ES-I3 (cell line): ENCODE results near the gene APOA4.

Source experiments
- H3K36me3 ChIP-seq: 2 replicates; pipeline ENCODE4 v1.6.1; 2013; ENCODE audit warnings: mild to moderate bottlenecking, low read length, control low read depth, moderate library complexity; ENCODE audit not compliant: insufficient read depth
- H3K4me1 ChIP-seq: 2 replicates; pipeline ENCODE4 v1.6.1; 2013; ENCODE audit warnings: mild to moderate bottlenecking, control low read depth, low read length; ENCODE audit not compliant: insufficient read depth
- H3K9ac ChIP-seq: 2 replicates; pipeline ENCODE4 v1.6.1; 2013; ENCODE audit warnings: low read depth, mild to moderate bottlenecking, low read length, moderate library complexity
- H3K9me3 ChIP-seq: 2 replicates; pipeline ENCODE4 v1.6.1; 2013; ENCODE audit warnings: mild to moderate bottlenecking, low read length, moderate library complexity; ENCODE audit not compliant: control insufficient read depth, insufficient read depth

APOA4 gene

DNA sequence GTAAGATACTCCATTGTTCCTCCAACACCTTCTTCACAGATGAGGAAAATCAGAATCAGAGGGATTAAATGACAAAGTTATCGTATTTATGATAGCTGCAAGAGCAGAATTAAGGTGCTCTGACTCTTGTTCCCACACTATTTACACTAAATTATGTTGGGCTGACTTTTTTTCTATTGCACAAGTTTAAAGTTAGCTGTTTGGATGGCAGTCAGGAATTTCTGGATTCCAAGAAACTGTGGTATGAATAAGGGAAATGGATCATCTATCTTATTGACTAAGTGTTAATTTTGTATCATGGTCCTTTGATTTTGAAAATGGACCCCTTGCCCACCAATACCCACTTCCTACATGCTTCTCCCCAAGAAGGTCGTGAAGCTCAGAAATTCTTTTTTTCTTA, 34.2 kb upstream of the APOA4 start:
- Histone ChIP-seq H3K9me3 (no peaks in the 10 kb centered on the region), H3K36me3 (peaks cover 16% of the 10 kb centered on the region), H3K4me1 (no peaks in the 10 kb centered on the region), H3K9ac (no peak overlapping the region)

DNA sequence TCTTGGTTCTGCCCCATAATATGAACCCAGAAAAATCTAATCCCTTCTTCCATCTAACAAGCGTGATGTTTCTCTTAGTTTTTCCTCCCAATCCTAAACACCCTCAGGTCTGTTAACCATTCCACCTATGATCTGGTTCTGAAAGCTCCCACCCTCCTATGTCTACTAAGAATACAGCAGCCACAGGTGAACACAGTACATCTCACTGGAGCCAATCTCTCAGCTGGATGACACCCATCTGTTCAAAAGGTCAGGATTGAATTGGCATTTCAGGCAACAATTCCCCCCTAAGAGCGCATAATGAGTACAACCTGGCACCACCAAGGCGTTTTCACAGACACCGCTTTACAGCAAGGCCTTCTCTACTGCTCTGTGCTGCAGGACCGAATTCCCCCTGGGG, 33.3 kb upstream of the APOA4 start:
- Histone ChIP-seq H3K36me3 (peaks cover 11% of the 10 kb centered on the region), H3K9ac (no peak overlapping the region), H3K9me3 (no peaks in the 10 kb centered on the region), H3K4me1 (no peaks in the 10 kb centered on the region)

DNA sequence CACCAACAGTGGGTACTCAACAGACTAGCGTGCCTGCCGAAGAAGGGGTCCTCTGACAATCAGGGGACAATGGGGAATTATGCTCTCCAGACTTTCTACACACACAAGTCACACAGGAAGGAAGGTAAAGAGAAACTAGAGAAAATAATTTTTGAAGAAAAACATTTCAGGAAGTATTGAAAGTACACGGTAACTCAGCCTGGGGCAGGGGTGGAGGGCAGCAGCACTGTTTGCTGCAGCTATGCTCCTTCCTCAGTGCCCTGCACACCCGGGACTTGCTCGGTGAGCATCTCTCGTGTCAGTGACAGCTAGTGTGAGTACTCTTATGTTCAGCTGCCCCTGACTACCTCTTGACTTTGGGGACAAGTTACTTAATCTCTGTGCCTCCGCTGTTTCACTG, 32.3 kb upstream of the APOA4 start:
- H3K9me3 ChIP-seq: no peaks in the 10 kb centered on the region
- peaks cover 6% of the 10 kb centered on the region for H3K36me3 ChIP-seq
- H3K4me1 ChIP-seq: no peaks in the 10 kb centered on the region
- H3K9ac ChIP-seq: no peak overlapping the region

DNA sequence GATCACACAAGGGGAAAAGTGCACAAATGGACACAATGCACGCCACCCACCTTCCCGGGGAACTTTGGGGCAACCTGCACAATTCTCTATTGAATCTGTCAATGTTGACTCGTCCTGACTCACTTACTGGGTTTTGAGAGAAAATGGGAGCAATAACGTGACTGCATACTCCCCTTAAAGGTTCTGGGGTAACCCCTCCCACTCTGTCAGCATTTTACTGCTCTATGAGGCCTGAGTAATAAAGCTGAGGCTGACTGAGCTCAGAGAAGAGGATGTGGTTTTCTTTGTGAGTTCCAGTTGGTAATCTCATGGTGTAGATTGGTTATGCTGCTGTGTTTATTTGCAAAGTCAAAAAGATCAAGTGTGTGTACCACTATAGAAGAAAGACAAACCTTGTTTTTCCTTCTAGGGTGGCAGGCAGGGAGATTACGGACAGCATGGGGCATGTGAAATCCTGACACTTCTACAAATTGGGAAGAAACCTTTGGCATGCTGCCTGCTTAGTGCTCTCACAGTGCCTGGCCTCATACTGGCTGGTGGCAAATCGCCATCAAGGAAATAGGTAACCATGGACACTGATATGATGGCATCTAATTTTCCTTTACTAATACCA, 30.5 kb upstream of the APOA4 start:
- no peaks in the 10 kb centered on the region for H3K4me1 ChIP-seq
- no peaks in the 10 kb centered on the region for H3K9me3 ChIP-seq
- H3K9ac ChIP-seq: no peak overlapping the region
- H3K36me3 ChIP-seq: peaks cover 3% of the 10 kb centered on the region; the same call in 1 of the 2 replicates

DNA sequence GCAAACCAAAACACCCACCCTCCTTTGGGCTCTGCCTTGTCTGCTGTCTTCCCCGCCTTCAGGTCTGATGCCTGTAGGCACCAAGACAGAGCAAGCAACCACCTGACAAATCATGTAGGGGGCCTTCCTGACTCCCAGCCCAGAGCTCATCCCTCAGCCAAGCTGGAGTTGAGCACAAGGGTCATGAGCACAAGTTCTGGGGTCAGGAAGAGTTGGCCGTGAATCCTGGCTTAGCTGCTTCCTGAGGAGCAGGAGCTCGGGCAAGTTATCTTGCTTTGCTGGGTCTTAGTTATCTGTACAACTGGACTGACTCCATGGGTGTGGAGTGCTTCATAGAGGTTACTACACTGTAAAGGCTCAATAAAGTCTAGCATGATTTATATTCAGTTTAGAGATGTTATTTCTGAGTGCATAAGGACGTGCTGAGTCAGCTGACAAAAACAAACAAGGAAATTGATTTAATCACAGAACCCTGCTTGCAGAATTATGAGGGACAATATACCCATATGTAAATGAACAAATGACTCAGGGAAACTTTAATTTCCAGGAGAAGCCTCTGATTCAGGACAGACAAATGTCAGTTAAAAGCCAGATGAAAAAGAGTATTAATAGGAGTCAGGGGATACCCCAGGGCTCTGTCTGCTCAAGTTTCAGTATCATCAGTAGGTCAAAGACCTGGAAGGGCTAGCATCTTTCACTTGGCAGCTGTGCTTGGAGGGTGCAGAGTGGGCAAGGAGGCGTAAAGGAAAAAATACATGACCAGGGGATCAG, 29.3 kb upstream of the APOA4 start:
- H3K9ac ChIP-seq: no peak overlapping the region
- no peaks in the 10 kb centered on the region for H3K4me1 ChIP-seq
- H3K36me3 ChIP-seq: peaks cover 3% of the 10 kb centered on the region; the same call in 1 of the 2 replicates
- no peaks in the 10 kb centered on the region for H3K9me3 ChIP-seq

DNA sequence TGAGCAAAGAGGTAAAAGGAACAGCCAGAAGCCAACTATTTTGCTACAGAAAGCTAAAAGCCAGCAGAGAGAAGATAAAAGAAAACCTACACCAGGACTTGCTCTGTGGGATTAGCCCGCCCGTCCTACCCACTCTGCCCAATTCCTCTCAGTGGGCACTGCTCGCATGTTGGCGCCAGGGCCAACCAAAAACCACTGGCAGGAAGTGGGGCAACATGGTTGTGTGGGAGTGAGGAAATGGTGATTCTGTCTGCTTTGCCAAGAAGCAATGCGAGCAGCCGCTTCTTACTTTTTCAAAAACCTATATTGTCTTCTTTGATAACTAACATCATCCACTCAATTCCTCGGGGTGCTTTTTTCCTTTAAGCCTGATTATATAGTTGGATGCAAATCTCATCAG, 28.5 kb upstream of the APOA4 start:
- peaks cover 8% of the 10 kb centered on the region; the same call in 1 of the 2 replicates for H3K36me3 ChIP-seq

DNA sequence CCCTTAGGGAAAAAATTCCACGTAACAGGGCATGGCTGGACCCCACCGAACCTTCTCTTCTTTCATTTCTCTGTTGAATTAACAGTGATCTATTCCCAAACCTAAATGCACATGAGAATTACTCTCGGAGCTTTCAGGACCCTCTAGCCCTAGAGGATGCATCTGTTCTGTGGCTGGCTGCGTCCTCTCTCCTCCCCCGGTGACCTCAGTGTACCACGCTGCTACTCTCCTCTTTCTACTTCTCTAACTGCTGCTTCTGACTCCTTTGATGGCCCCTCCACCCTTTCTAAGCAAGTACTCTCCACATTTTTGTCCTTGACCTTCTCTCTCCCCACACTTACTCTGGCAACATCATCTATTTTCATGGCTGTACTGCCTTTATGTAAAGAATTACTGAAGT, 26.4 kb upstream of the APOA4 start:
- Histone ChIP-seq H3K4me1 (no peaks in the 10 kb centered on the region), H3K9ac (no peak overlapping the region), H3K9me3 (no peaks in the 10 kb centered on the region), H3K36me3 (peaks cover 16% of the 10 kb centered on the region)

More for the DNA sequence above, 28.5 kb upstream of the APOA4 start:
- H3K9me3 ChIP-seq: no peaks in the 10 kb centered on the region
- no peaks in the 10 kb centered on the region for H3K4me1 ChIP-seq
- H3K9ac ChIP-seq: no peak overlapping the region

DNA sequence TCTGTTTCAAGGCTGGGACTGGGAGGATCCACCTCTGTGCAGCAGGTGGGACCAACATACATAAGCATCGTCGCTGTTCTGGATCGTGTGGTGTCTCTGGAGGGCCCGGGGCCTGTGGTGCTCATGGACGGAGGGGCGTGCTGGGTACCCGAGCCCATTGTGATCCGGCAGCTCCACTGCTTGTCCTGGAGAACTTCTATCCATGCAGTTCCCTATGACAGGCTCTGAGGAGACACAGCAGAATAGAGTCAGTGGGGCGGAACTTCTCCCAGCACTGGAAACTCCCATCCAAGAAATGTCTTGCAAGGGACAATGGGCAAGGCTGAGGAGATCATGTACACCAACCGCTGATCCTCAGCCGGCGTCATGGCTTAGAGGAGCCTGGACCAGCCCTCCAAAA, 26.0 kb upstream of the APOA4 start:
- Histone ChIP-seq H3K4me1 (no peaks in the 10 kb centered on the region), H3K9me3 (no peaks in the 10 kb centered on the region), H3K9ac (no peak overlapping the region), H3K36me3 (peaks cover 13% of the 10 kb centered on the region)

DNA sequence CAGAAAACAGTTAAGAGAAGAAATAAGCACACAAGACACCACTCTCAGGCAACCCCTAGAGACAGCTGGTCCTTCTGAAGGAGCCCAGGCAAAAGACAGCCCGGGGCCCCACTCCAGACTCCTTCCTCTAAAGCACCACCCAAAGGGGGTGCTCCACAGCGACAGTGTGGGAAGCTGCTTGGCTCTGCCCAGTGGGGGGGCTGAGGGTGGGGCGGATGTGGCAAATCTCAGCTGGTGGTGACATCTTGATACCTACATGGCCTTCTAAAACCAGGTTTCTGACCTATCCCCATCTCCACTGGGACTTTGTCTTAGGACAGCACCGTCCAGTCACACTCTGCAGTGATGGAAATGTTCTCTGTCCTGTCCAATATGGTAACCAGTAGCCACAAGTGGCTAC, 24.5 kb upstream of the APOA4 start:
- Histone ChIP-seq H3K9ac (no peak overlapping the region), H3K9me3 (no peaks in the 10 kb centered on the region), H3K36me3 (peaks cover 13% of the 10 kb centered on the region), H3K4me1 (no peaks in the 10 kb centered on the region)

DNA sequence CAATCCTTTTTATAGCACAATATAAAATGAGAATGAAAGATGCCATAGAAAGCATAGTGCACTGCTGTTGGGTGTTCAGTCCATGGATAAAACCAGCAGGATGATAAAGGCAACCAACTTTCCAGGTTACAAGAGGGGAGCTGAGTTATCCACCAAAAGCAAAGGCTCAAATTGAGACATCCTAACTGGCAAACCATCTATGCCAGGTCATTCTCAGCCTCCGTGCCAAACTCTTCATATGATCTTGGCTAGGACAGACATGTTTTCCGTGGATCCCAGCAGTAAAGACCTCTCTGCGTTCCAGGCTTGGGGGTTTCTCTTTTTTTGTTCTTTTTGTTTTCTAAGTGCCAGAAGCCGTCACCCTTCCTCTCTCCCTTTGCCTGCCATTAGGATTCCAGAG, 21.6 kb upstream of the APOA4 start:
- peaks cover 13% of the 10 kb centered on the region for H3K36me3 ChIP-seq
- no peaks in the 10 kb centered on the region for H3K4me1 ChIP-seq
- H3K9me3 ChIP-seq: no peaks in the 10 kb centered on the region
- no peak overlapping the region for H3K9ac ChIP-seq

DNA sequence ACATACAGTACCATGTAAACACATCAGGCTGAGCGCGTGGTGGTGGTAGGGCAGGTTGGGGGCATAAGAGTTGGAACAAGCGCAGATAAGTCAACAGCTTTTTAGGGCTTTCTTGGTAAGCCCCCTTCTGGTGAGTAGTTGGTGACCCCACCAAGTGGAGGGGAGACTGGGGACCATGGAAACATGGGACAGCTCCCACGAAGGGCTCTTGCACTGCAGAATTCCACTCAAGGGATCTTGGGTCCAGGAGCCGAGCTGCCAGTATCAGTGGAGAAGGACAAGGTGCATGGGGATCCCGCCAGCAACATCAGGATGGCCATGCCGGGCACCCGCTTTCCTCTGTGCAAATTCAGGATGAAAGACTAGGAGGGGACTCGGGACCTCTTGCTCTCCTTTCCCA, 20.6 kb upstream of the APOA4 start:
- Histone ChIP-seq H3K9ac (no peak overlapping the region), H3K4me1 (no peaks in the 10 kb centered on the region), H3K36me3 (peaks cover 13% of the 10 kb centered on the region)

DNA sequence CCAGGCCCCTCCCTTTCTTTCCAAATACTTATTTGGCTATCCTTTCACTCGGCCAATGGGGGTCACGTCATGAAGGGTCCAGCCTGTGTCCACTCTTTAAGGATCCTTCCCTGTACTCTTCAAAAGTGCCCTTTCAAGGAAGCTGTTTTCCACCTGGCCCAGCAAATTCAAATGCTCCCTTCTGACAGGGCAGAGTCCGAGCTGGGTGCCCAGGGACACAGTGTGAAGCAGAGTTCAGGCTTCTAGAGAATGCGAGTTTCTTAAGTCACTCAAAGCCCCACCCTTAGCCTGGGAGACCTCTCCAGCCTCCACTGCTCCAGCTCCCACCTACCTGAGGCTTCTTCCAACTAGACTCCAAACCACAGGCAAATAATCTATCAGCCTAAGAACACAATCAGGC, 19.8 kb upstream of the APOA4 start:
- Histone ChIP-seq H3K9ac (no peak overlapping the region), H3K9me3 (no peaks in the 10 kb centered on the region), H3K4me1 (peaks cover 4% of the 10 kb centered on the region; the same call in 1 of the 2 replicates), H3K36me3 (peaks cover 13% of the 10 kb centered on the region)

More for the DNA sequence above, 20.6 kb upstream of the APOA4 start:
- no peaks in the 10 kb centered on the region for H3K9me3 ChIP-seq

DNA sequence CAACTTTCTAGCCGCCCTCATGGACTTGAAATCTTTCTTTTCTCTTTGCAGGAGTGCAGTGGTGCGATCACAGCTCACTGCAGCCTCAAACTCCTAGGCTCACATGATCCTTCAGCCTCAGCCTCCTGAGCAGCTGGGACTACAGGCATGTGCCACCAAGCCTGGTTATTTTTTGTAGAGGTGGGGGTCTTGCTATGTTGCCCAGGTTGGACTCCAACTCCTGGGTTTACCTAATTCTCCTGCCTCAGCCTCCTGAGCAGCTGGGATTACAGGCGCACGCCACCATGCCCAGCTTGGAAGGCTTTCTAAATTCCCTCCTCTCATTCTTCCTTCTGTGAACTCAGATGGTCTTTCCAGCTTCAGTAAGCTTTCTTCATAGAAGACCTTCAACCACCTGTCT, 19.0 kb upstream of the APOA4 start:
- no peak overlapping the region for H3K9ac ChIP-seq
- peaks cover 10% of the 10 kb centered on the region for H3K36me3 ChIP-seq
- H3K9me3 ChIP-seq: no peaks in the 10 kb centered on the region
- H3K4me1 ChIP-seq: peaks cover 10% of the 10 kb centered on the region; the same call in 1 of the 2 replicates

DNA sequence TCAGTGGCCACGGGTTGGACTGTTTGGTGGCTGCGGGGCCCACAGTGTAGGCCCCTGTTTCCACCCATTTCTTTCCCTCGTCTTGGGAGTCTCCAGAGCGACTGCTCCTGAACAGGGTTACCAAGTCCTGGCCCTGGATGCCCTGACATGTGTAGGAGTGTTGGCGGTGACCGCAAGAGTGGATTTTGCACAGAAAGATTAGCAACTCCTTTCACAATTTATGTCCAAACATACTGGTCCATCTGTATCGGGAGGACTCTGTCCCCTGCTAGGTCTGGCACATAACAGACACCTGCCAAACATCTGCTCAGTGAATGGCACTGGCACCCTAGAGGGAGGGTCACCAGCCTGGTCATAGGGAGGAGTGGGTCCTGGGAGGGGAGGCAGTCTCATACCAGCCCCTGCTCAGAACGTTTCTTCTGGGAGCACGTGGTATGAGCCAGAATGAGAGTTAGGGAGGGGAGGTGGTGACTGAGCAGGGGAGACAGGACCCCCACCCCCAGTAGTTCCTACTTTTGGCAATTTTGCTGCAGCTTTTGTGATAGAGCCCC, 17.7 kb upstream of the APOA4 start:
- no peak overlapping the region for H3K9ac ChIP-seq
- H3K9me3 ChIP-seq: no peaks in the 10 kb centered on the region
- peaks cover 3% of the 10 kb centered on the region; the same call in 1 of the 2 replicates for H3K36me3 ChIP-seq
- H3K4me1 ChIP-seq: peaks cover 10% of the 10 kb centered on the region; the same call in 1 of the 2 replicates
